ENCODE data around the gene DHPS.
"Not testable (repeated sequence)": the region's sequence is repeated elsewhere in the genome, so short reads cannot be mapped to it uniquely, and the experiment has no call there.

The DHPS gene

DNA sequence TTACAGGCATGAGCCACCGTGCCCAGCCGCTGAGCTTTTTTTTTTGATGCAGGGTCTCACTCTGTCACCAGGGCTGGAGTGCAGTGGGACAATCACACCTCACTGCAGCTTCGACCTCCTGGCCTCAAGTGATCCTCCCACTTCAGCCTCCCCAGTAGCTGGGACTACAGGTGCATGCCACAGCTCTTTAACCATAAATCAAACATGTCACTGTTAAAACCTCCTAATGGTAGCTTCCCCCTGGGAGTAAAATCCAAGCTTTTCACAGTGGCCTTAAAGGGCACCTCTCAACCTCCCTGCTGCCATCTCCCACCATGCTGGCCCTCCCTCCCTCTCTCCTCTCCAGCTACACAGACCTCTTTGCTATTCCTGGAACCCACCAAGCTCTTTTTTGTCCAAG is 4.2 kb upstream of the DHPS start:
- Mint-ChIP-seq H3K36me3 (ENCODE audit: low read depth) (peaks cover 8% of the 10 kb centered on the region), H3K27ac (peak overlapping the region; percentile 22)
- TF ChIP-seq, protein P1, sequence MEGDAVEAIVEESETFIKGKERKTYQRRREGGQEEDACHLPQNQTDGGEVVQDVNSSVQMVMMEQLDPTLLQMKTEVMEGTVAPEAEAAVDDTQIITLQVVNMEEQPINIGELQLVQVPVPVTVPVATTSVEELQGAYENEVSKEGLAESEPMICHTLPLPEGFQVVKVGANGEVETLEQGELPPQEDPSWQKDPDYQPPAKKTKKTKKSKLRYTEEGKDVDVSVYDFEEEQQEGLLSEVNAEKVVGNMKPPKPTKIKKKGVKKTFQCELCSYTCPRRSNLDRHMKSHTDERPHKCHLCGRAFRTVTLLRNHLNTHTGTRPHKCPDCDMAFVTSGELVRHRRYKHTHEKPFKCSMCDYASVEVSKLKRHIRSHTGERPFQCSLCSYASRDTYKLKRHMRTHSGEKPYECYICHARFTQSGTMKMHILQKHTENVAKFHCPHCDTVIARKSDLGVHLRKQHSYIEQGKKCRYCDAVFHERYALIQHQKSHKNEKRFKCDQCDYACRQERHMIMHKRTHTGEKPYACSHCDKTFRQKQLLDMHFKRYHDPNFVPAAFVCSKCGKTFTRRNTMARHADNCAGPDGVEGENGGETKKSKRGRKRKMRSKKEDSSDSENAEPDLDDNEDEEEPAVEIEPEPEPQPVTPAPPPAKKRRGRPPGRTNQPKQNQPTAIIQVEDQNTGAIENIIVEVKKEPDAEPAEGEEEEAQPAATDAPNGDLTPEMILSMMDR (IDR thresholded peaks at IDR 0.05), result no peak

DNA sequence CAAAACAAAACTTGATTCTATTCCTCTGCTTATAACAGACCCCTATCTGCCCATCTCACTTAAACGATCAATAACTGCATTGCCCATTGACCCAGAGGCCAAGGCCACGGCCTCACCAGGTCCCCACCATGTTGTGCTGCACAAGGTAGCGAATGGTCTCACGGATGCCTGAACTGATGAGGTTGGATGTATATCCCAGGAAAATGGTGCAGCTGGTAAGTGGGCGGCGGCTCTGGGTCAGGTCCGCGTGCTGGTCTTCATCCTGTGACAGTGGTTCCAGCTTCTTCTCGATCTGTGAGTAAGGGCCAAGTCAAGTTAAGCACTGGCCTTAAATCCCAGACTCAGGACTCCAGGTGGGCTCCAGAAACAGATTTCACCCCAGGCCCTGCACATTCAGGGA is 1.6 kb downstream of the DHPS start:
- Mint-ChIP-seq H3K4me1 (peaks cover 7% of the 10 kb centered on the region), H3K36me3 (ENCODE audit: low read depth) (peaks cover 34% of the 10 kb centered on the region), H3K27ac (no peak overlapping the region), H3K27me3 (ENCODE audit: low read depth, poor library complexity) (no peaks in the 10 kb centered on the region), H3K4me3 (peak overlapping the region; percentile 92), H3K9me3 (no peaks in the 10 kb centered on the region)
- TF ChIP-seq, protein P1 (IDR thresholded peaks at IDR 0.05), result no peak
- DNase-seq, result no peak

More for the DNA sequence above, 4.2 kb upstream of the DHPS start:
- Mint-ChIP-seq H3K27me3 (ENCODE audit: low read depth, poor library complexity) (no peaks in the 10 kb centered on the region), H3K4me1 (peaks cover 16% of the 10 kb centered on the region), H3K9me3 (no peaks in the 10 kb centered on the region), H3K4me3 (no peak overlapping the region)
- no peak for DNase-seq

DNA sequence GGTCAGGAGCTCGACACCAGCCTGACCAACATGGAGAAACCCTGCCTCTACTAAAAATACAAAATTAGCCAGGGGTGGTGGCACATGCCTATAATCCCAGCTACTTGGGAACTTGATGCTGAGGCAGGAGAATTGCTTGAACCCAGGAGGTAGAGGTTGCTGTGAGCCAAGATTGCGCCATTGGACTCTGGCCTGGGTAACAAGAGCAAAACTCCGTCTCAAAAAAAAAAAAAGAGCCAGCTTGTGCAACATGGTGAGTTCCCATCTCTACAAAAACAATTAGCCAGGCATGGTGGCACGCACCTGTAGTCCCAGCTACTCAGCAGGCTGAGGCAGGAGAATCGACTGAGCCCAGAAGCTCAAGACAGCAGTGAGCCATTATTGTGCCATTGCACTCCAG is 3.6 kb downstream of the DHPS start:
- H3K36me3 Mint-ChIP-seq (ENCODE audit: low read depth), result peaks cover 44% of the 10 kb centered on the region
- H3K4me1 Mint-ChIP-seq; DNase-seq; H3K27ac Mint-ChIP-seq; H3K4me3 Mint-ChIP-seq; H3K9me3 Mint-ChIP-seq; H3K27me3 Mint-ChIP-seq (ENCODE audit: low read depth, poor library complexity): not testable (repeated sequence)

DNA sequence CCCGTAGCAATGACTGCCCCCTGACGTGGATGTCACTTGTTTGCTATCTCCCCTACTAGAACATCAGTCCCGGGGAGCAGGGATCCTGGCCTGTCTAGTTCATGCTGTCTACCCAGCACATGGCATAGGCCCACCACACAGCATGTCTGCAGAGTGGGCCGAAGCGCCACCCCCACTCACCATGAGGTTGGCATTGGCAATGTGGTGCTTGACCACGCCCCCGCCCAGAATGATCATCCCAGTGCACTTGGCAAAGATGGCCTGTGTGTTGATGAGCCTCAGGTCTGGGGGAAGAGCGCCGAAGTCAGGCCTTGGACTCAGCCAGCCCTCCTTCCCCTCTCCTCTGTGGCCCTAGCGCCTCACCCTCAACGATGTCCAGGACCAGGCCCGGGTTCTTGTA is 4.8 kb downstream of the DHPS start:
- no peak for DNase-seq
- H3K4me3 Mint-ChIP-seq, result no peak overlapping the region
- peaks cover 10% of the 10 kb centered on the region for H3K4me1 Mint-ChIP-seq
- H3K27ac Mint-ChIP-seq, result no peak overlapping the region
- peaks cover 51% of the 10 kb centered on the region for H3K36me3 Mint-ChIP-seq (ENCODE audit: low read depth)
- TF ChIP-seq, protein P1 (IDR thresholded peaks at IDR 0.05), result no peak
- no peaks in the 10 kb centered on the region for H3K9me3 Mint-ChIP-seq
- H3K27me3 Mint-ChIP-seq (ENCODE audit: low read depth, poor library complexity), result no peaks in the 10 kb centered on the region

DNA sequence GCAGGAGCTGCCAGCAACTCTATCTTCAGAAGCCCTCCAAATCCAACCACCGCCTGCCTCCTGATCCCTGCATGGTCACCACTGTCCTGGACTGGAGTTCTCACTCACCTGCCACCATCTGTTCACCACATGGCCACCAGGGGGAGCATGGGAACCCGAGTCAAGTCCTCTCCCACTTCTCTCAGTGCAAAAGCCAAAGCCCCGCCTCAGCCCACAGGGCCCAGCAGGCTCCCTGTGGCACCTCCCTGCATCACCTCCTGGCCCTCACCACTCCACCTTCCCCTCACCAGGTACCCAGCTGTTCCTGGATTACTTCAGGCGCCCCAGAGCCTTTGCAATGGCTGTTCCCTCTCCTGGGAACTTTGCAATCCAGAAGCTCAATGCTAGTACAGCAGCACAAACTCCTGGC is 5.3 kb downstream of the DHPS start:
- TF ChIP-seq, protein P1 (IDR thresholded peaks at IDR 0.05), result peak; percentile 81
- Mint-ChIP-seq H3K27me3 (ENCODE audit: low read depth, poor library complexity) (no peaks in the 10 kb centered on the region), H3K27ac (no peak overlapping the region), H3K36me3 (ENCODE audit: low read depth) (peaks cover 54% of the 10 kb centered on the region), H3K9me3 (no peaks in the 10 kb centered on the region), H3K4me3 (no peak overlapping the region), H3K4me1 (peaks cover 12% of the 10 kb centered on the region)
- peak; percentile 96 for DNase-seq

DNA sequence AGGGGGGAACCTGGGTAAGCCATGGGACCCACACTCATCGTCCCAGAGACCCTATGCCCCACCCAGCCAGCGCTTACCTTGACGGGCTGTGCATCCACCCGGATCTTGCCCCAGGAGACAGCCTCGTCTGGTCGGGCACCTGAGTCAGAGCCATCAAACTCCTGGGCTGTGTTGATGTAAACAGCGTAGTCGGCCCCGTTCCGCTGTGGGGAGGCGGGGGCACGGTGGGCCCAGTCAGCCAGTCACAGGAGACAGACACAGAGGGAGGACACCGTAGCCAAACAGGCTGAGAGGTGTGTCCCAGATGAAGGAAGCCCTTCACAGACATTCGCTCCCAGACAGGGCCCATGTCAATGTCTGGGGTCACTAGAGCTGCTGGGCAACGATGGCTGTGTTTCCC is 5.7 kb downstream of the DHPS start:
- Mint-ChIP-seq H3K4me1 (peaks cover 8% of the 10 kb centered on the region), H3K9me3 (no peaks in the 10 kb centered on the region), H3K27ac (no peak overlapping the region), H3K36me3 (ENCODE audit: low read depth) (peaks cover 52% of the 10 kb centered on the region), H3K4me3 (no peak overlapping the region), H3K27me3 (ENCODE audit: low read depth, poor library complexity) (no peaks in the 10 kb centered on the region)
- TF ChIP-seq, protein P1 (IDR thresholded peaks at IDR 0.05), result no peak
- no peak for DNase-seq

Data from nephron progenitor cell (in vitro differentiated cells).